MM.1S (cell line): ENCODE measurements around the gene CROT.

Experiments
- DNase-seq: peaks from one replicate; pipeline ENCODE4 v3.0.0-alpha.2; 2015
- H2AFZ ChIP-seq: fragments of 300-600 bp; sonication (generic); 2 replicates; pipeline ENCODE4 v1.6.0; 2016; ENCODE audit warnings: antibody characterized with exemption, low read length
- H3F3A ChIP-seq: fragments of 300-600 bp; sonication (generic); 2 replicates; pipeline ENCODE4 v1.6.1; 2016; ENCODE audit warnings: mild to moderate bottlenecking, antibody characterized with exemption, low read length, moderate library complexity, mixed read lengths; ENCODE audit not compliant: insufficient read depth
- H3K27ac ChIP-seq: fragments of 300-600 bp; sonication (generic); 2 replicates; pipeline ENCODE4 v1.5.1; 2016; ENCODE audit warnings: mild to moderate bottlenecking, low read length
- H3K27me3 ChIP-seq: fragments of 300-600 bp; sonication (generic); replicated peaks from 2 replicates; pipeline ENCODE4 v1.6.0; 2016; ENCODE audit warnings: low read length; ENCODE audit not compliant: insufficient read depth
- H3K36me3 ChIP-seq: fragments of 300-600 bp; sonication (generic); replicated peaks from 2 replicates; pipeline ENCODE4 v1.6.1; 2016; ENCODE audit warnings: mild to moderate bottlenecking, low read length, mixed read lengths; ENCODE audit not compliant: insufficient read depth
- H3K4me1 ChIP-seq: fragments of 300-600 bp; sonication (generic); 2 replicates; pipeline ENCODE4 v1.6.1; 2016; ENCODE audit warnings: low read length, mixed read lengths
- H3K4me2 ChIP-seq: fragments of 300-600 bp; sonication (generic); 2 replicates; pipeline ENCODE4 v1.6.0; 2016; ENCODE audit warnings: low read depth, low read length
- H3K4me3 ChIP-seq: fragments of 300-600 bp; sonication (generic); 2 replicates; pipeline ENCODE4 v1.5.1; 2016; ENCODE audit warnings: low read length, mixed read lengths
- H3K79me2 ChIP-seq: fragments of 300-600 bp; sonication (generic); 2 replicates; pipeline ENCODE4 v1.6.1; 2016; ENCODE audit warnings: mixed run types, low read length, mixed read lengths
- H3K9ac ChIP-seq: fragments of 300-600 bp; sonication (generic); 2 replicates; pipeline ENCODE4 v1.6.1; 2016; ENCODE audit warnings: low read length, mixed read lengths
- H3K9me2 ChIP-seq: fragments of 300-600 bp; sonication (generic); replicated peaks from 2 replicates; pipeline ENCODE4 v1.6.1; 2016; ENCODE audit warnings: mild to moderate bottlenecking, low read length, mixed read lengths; ENCODE audit not compliant: insufficient read depth
- H3K9me3 ChIP-seq: fragments of 300-600 bp; sonication (generic); replicated peaks from 2 replicates; pipeline ENCODE4 v1.6.1; 2016; ENCODE audit warnings: mild to moderate bottlenecking, low read length, mixed read lengths; ENCODE audit not compliant: insufficient read depth
- H4K20me1 ChIP-seq: fragments of 300-600 bp; sonication (generic); 2 replicates; pipeline ENCODE4 v1.6.1; 2016; ENCODE audit warnings: mild to moderate bottlenecking, low read length, moderate library complexity, mixed read lengths; ENCODE audit not compliant: insufficient read depth
- EZH2 ChIP-seq: fragments of 300-600 bp; sonication (generic); optimal IDR thresholded peaks from 2 replicates; pipeline ENCODE3; 2017; ENCODE audit warnings: low read depth, mild to moderate bottlenecking, antibody characterized with exemption, low read length, mixed read lengths
- EZH2phosphoT487 ChIP-seq: fragments of 300-600 bp; sonication (generic); IDR thresholded peaks from 2 replicates; pipeline ENCODE4 v1.6.1; 2018; ENCODE audit warnings: antibody characterized with exemption, low read length
- TF ChIP-seq, protein P1 (sequence below): fragments of 300-600 bp; sonication (generic); IDR thresholded peaks from 2 replicates; pipeline ENCODE4 v1.5.1; 2016; ENCODE audit warnings: antibody characterized with exemption, low read length, mixed read lengths

The CROT gene

DNA sequence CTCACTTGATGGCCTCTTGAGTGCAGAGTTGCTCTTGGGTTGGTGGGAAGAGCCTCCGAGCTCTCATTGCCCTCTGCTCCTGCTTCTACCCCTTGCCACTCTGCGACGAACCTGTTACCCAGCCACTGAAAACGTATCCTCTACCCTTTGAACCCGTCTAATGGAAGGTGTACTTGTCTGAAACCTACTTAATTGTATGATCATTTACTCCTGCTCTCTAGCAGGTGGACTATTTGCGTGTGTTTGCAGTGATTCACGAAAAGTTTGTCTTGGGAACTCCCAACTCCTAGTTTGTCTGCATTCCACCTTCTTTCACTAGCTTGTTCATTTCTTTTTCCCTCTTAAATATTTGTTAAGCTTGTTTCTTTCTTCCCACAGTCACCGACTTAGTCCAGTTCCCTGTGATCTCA is 503 bp downstream of the CROT start:
- Histone ChIP-seq H4K20me1 (no peaks in the 10 kb centered on the region), H3K27me3 (no peaks in the 10 kb centered on the region), H3K9me3 (no peaks in the 10 kb centered on the region), H3K4me1 (peaks cover 27% of the 10 kb centered on the region), H3K4me3 (peak overlapping the region; percentile 80), H3K9ac (peak overlapping the region; percentile 67; the same call in 1 of the 2 replicates), H3K36me3 (no peaks in the 10 kb centered on the region), H3K4me2 (peak overlapping the region; percentile 99), H3K27ac (no peak overlapping the region), H3K79me2 (no peaks in the 10 kb centered on the region), H2AFZ (peak overlapping the region; percentile 99), H3F3A (peaks cover 13% of the 10 kb centered on the region), H3K9me2 (no peaks in the 10 kb centered on the region)
- no peak for DNase-seq
- no peak for TF ChIP-seq EZH2
- TF ChIP-seq, protein P1, sequence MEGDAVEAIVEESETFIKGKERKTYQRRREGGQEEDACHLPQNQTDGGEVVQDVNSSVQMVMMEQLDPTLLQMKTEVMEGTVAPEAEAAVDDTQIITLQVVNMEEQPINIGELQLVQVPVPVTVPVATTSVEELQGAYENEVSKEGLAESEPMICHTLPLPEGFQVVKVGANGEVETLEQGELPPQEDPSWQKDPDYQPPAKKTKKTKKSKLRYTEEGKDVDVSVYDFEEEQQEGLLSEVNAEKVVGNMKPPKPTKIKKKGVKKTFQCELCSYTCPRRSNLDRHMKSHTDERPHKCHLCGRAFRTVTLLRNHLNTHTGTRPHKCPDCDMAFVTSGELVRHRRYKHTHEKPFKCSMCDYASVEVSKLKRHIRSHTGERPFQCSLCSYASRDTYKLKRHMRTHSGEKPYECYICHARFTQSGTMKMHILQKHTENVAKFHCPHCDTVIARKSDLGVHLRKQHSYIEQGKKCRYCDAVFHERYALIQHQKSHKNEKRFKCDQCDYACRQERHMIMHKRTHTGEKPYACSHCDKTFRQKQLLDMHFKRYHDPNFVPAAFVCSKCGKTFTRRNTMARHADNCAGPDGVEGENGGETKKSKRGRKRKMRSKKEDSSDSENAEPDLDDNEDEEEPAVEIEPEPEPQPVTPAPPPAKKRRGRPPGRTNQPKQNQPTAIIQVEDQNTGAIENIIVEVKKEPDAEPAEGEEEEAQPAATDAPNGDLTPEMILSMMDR, result no peak
- no peak for TF ChIP-seq EZH2phosphoT487

DNA sequence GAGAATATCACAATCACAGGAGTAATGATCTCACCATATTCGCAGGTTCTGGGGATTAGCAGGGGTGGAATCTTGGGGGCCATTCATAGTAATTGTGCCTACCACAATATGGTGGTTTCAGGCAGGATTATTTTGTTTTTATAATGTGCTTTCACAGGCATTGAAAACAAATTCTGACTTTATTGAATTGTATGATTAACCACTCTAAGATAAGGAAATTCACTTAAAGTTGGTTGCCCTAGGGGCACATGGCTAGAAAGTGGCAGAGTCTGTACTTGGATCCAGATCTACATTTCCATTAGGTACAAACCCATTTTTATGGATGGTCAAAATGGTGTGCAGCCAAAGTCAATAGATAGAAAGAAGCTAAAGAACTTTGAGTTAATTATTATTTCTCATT is 1.7 kb downstream of the CROT start:
- no peaks in the 10 kb centered on the region for H3K9me2 ChIP-seq
- H3K36me3 ChIP-seq, result no peaks in the 10 kb centered on the region
- no peak overlapping the region for H2AFZ ChIP-seq
- peaks cover 13% of the 10 kb centered on the region for H3F3A ChIP-seq
- no peaks in the 10 kb centered on the region for H3K27me3 ChIP-seq
- no peak for DNase-seq
- peaks cover 17% of the 10 kb centered on the region; the same call in 1 of the 2 replicates for H3K4me1 ChIP-seq
- TF ChIP-seq EZH2phosphoT487, result no peak
- TF ChIP-seq EZH2, result no peak
- TF ChIP-seq, protein P1, result no peak
- H4K20me1 ChIP-seq, result no peaks in the 10 kb centered on the region
- H3K9me3 ChIP-seq, result no peaks in the 10 kb centered on the region
- no peak overlapping the region for H3K4me3 ChIP-seq
- H3K4me2 ChIP-seq, result no peak overlapping the region
- H3K9ac ChIP-seq, result no peak overlapping the region
- no peaks in the 10 kb centered on the region for H3K79me2 ChIP-seq
- H3K27ac ChIP-seq, result no peak overlapping the region

DNA sequence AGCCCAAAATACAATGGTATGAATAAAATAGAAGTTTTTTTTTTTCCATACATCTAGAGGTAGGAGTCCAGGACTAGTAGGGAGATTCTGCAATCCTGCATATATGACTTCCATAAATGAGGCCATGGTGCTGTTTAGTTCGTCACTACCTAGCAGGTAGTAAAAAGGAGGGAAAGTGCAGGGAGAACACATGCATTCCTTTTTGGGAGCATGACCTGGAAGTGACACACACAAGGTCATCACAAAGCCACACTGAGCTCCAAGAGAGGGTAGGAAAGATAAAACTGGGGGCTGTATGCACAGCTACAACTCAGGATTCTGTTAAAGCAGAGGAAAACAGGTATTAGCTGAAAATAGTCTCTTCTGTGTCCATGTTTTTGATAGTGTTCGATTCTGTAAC is 2.2 kb downstream of the CROT start:
- Histone ChIP-seq H3K79me2 (no peaks in the 10 kb centered on the region), H3F3A (peaks cover 13% of the 10 kb centered on the region), H3K4me3 (no peak overlapping the region), H3K27ac (no peak overlapping the region), H3K9me3 (no peaks in the 10 kb centered on the region), H4K20me1 (no peaks in the 10 kb centered on the region), H3K27me3 (no peaks in the 10 kb centered on the region), H3K4me1 (peaks cover 17% of the 10 kb centered on the region; the same call in 1 of the 2 replicates), H2AFZ (no peak overlapping the region), H3K4me2 (no peak overlapping the region), H3K9me2 (no peaks in the 10 kb centered on the region), H3K36me3 (no peaks in the 10 kb centered on the region), H3K9ac (no peak overlapping the region)
- no peak for TF ChIP-seq EZH2phosphoT487
- no peak for TF ChIP-seq EZH2
- no peak for DNase-seq

DNA sequence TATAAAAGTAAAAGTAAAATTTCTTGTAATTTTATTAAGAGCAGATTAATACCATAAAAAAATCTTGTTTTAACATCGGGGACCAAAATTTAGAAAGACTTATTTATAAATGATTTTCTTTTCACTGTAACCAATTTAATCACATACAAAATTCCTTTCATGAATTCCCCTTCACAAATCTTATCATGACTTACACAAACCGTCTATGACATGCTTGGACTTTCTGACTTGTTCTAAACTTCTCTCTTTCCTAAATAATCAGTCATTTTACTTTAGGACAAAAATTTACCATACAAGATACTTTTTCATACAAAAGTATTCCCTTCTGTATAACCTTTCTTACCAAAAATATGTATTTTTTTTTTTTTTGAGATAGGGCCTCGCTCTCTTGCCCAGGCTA is 9.3 kb downstream of the CROT start:
- no peaks in the 10 kb centered on the region for H3F3A ChIP-seq
- no peaks in the 10 kb centered on the region for H4K20me1 ChIP-seq
- H3K4me3 ChIP-seq, result no peak overlapping the region
- DNase-seq, result no peak
- H3K9me3 ChIP-seq, result no peaks in the 10 kb centered on the region
- no peak overlapping the region for H3K9ac ChIP-seq
- no peak overlapping the region for H3K27ac ChIP-seq
- H3K9me2 ChIP-seq, result no peaks in the 10 kb centered on the region
- H3K79me2 ChIP-seq, result no peaks in the 10 kb centered on the region
- no peak overlapping the region for H3K4me2 ChIP-seq
- H3K27me3 ChIP-seq, result no peaks in the 10 kb centered on the region
- no peak for TF ChIP-seq EZH2
- TF ChIP-seq EZH2phosphoT487, result no peak
- TF ChIP-seq, protein P1, result no peak
- no peak overlapping the region for H2AFZ ChIP-seq
- no peaks in the 10 kb centered on the region for H3K4me1 ChIP-seq
- peaks cover 3% of the 10 kb centered on the region; the same call in 1 of the 2 replicates for H3K36me3 ChIP-seq
